PC-3 (cell line): Measurements from ENCODE around the gene DOCK1. TPM values are rescaled to one million over a fixed set of nuclear protein-coding genes. Genes with fewer than 3 reads are reported as not detected.

Experiments
- ATAC-seq: fragments of 200-7000 bp; cut with Tn5 transposase; 2 replicates; pipeline ENCODE4 v1.9.1; 2020; ENCODE audit warnings: mild to moderate bottlenecking, moderate library complexity
- BruUV-seq: library from RNA; stranded (reverse); fragments of 400-500 nt; replicated peaks from 2 replicates; lab custom pipeline; 2021; lab: Mats Ljungman, UMichigan
- CTCF ChIA-PET: fragments of 300-600 bp; sonication (Branson Sonifier 250); formaldehyde crosslinking; loops from one replicate; lab custom pipeline; 2022; ENCODE audit warnings: antibody characterized with exemption; lab: Charles Lee
- POLR2A ChIA-PET: fragments of 300-600 bp; sonication (Branson Sonifier 250); formaldehyde crosslinking; loops from one replicate; lab custom pipeline; 2022; ENCODE audit warnings: antibody characterized with exemption; ENCODE audit not compliant: unreplicated experiment; lab: Charles Lee
- DNase-seq: peaks from one replicate; pipeline ENCODE4 v3.0.0-alpha.2; 2015
- H2AFZ ChIP-seq: fragments of 300-600 bp; sonication (generic); 2 replicates; pipeline ENCODE4 v1.6.0; 2016; ENCODE audit warnings: antibody characterized with exemption, low read length
- H3F3A ChIP-seq: fragments of 300-600 bp; sonication (generic); one replicate; pipeline ENCODE4 v1.6.0; 2017; ENCODE audit warnings: antibody characterized with exemption, low read length, control low read depth, mild to moderate bottlenecking; ENCODE audit not compliant: unreplicated experiment
- H3K27ac ChIP-seq: fragments of 300-600 bp; sonication (generic); 2 replicates; pipeline ENCODE4 v1.5.1; 2016; ENCODE audit warnings: mild to moderate bottlenecking, low read length
- H3K27me3 ChIP-seq: fragments of 300-600 bp; sonication (generic); 2 replicates; pipeline ENCODE4 v1.6.1; 2016; ENCODE audit warnings: low read length, mixed read lengths
- H3K36me3 ChIP-seq: fragments of 300-600 bp; sonication (generic); 2 replicates; pipeline ENCODE4 v1.6.1; 2016; ENCODE audit warnings: low read depth, mixed run types, low read length, mixed read lengths
- H3K4me1 ChIP-seq: fragments of 300-600 bp; sonication (generic); 2 replicates; pipeline ENCODE4 v1.5.1; 2016; ENCODE audit warnings: low read length; ENCODE audit not compliant: insufficient read depth
- H3K4me2 ChIP-seq: fragments of 300-600 bp; sonication (generic); 2 replicates; pipeline ENCODE4 v1.6.0; 2016; ENCODE audit warnings: low read length
- H3K4me3 ChIP-seq: fragments of 300-600 bp; sonication (generic); 2 replicates; pipeline ENCODE4 v1.5.1; 2016; ENCODE audit warnings: mild to moderate bottlenecking, low read length, mixed read lengths
- H3K79me2 ChIP-seq: fragments of 300-600 bp; sonication (generic); 2 replicates; pipeline ENCODE4 v1.6.1; 2017; ENCODE audit warnings: low read length, mixed read lengths
- H3K9ac ChIP-seq: fragments of 300-600 bp; sonication (generic); 2 replicates; pipeline ENCODE4 v1.6.0; 2016; ENCODE audit warnings: mild to moderate bottlenecking, low read length
- H3K9me2 ChIP-seq: fragments of 300-600 bp; sonication (generic); replicated peaks from 2 replicates; pipeline ENCODE4 v1.6.1; 2016; ENCODE audit warnings: mixed run types, low read length, mixed read lengths
- H3K9me3 ChIP-seq: fragments of 300-600 bp; sonication (generic); 2 replicates; pipeline ENCODE4 v1.6.1; 2016; ENCODE audit warnings: low read length, mixed read lengths
- H4K20me1 ChIP-seq: fragments of 300-600 bp; sonication (generic); 2 replicates; pipeline ENCODE4 v1.6.1; 2016; ENCODE audit warnings: low read length, mixed read lengths
- EZH2 ChIP-seq: fragments of 300-600 bp; sonication (generic); IDR thresholded peaks from one replicate; pipeline ENCODE4 v1.6.1; 2017; ENCODE audit warnings: antibody characterized with exemption, mild to moderate bottlenecking, low read length; ENCODE audit not compliant: unreplicated experiment
- EZH2phosphoT487 ChIP-seq: fragments of 300-600 bp; sonication (generic); IDR thresholded peaks from 2 replicates; pipeline ENCODE4 v1.6.1; 2018; ENCODE audit warnings: mild to moderate bottlenecking, antibody characterized with exemption, low read length, borderline replicate concordance
- intact Hi-C: fragments of 100-400 bp; cut with micrococcal nuclease; formaldehyde crosslinking; loops from 2 replicates; pipeline ENCODE4 v1.9.0; 2023
- total RNA-seq: library from RNA; depleted of rRNA; stranded (reverse); fragments of >200 nt; gene quantifications from 2 replicates; pipeline ENCODE4 v1.2.3, GENCODE V29; 2014
- TF ChIP-seq, protein P1 (sequence below): fragments of 300-600 bp; sonication (generic); conservative IDR thresholded peaks from 2 replicates; pipeline ENCODE4 v1.5.1; 2017; ENCODE audit warnings: antibody characterized with exemption, low read depth, mild to moderate bottlenecking, low read length

The DOCK1 gene
- total RNA-seq, 1 experiment from 2014 or later, result 34.3 TPM

DNA sequence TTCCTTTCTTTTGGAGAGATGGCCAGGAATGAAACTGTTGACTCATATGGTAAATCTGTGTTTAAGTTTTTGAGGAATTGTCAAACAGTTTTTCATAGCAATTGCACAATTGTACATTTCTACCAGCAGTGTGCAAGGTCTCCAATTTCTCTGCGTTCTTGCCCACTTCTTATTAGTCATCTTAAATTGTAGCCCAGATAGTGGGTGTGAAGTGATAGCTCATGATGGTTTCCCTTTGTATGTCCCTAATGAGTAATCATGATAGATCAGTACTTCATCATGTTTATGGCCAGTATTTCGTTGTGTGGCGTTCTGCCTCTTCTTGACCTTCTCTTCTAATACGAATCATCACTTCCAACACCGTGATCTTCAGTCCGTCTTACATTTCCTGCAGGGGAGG lies 136.3 kb downstream of the DOCK1 start:
- H3K4me1 ChIP-seq, result peaks cover 15% of the 10 kb centered on the region
- no TSS peak for BruUV-seq
- intact Hi-C loops, result no loop called here

DNA sequence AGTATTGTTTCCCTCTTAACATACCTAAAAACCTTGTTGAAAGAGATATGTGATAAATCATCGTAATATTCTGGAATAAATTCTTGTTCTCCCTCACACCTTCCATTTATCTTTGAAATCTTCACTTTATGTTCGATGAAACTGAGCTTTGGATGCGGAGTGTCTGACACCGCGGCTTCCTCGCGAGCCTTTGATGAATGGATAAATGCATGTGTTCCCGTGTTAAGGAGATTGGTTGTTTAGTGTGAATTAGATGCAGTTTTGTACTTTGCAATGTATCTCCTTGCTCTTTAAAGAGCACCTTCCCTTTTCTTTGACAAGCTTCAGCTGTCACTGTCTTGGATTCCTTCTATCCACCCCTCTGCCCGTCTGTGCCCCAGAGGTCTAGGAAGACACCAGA lies 138.1 kb downstream of the DOCK1 start:
- ATAC-seq (no peak), DNase-seq (no peak)
- no peak overlapping the region for H3K9ac ChIP-seq
- no peak overlapping the region for H2AFZ ChIP-seq
- intact Hi-C loops, result no loop called here
- ChIA-PET CTCF (no interaction called here), POLR2A (no interaction called here)
- H3K27me3 ChIP-seq, result no peaks in the 10 kb centered on the region
- no peak overlapping the region for H3K4me2 ChIP-seq
- no peak overlapping the region for H3K4me3 ChIP-seq
- no peaks in the 10 kb centered on the region for H4K20me1 ChIP-seq
- H3K79me2 ChIP-seq, result no peaks in the 10 kb centered on the region
- no TSS peak for BruUV-seq
- no peak for TF ChIP-seq EZH2
- TF ChIP-seq, protein P1, sequence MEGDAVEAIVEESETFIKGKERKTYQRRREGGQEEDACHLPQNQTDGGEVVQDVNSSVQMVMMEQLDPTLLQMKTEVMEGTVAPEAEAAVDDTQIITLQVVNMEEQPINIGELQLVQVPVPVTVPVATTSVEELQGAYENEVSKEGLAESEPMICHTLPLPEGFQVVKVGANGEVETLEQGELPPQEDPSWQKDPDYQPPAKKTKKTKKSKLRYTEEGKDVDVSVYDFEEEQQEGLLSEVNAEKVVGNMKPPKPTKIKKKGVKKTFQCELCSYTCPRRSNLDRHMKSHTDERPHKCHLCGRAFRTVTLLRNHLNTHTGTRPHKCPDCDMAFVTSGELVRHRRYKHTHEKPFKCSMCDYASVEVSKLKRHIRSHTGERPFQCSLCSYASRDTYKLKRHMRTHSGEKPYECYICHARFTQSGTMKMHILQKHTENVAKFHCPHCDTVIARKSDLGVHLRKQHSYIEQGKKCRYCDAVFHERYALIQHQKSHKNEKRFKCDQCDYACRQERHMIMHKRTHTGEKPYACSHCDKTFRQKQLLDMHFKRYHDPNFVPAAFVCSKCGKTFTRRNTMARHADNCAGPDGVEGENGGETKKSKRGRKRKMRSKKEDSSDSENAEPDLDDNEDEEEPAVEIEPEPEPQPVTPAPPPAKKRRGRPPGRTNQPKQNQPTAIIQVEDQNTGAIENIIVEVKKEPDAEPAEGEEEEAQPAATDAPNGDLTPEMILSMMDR, result no peak
- TF ChIP-seq EZH2phosphoT487, result no peak
- H3K9me2 ChIP-seq, result no peaks in the 10 kb centered on the region
- H3K27ac ChIP-seq, result no peak overlapping the region
- no peaks in the 10 kb centered on the region for H3K9me3 ChIP-seq
- no peaks in the 10 kb centered on the region for H3F3A ChIP-seq
- H3K4me1 ChIP-seq, result peaks cover 15% of the 10 kb centered on the region
- H3K36me3 ChIP-seq, result peaks cover 19% of the 10 kb centered on the region

More for the DNA sequence above, 136.3 kb downstream of the DOCK1 start:
- ATAC-seq (peak; percentile 71), DNase-seq (peak; percentile 76)
- H2AFZ ChIP-seq, result no peak overlapping the region
- H3K4me3 ChIP-seq, result no peak overlapping the region
- no peak for TF ChIP-seq EZH2phosphoT487
- no peak for TF ChIP-seq EZH2
- TF ChIP-seq, protein P1, result no peak
- no peaks in the 10 kb centered on the region for H3K27me3 ChIP-seq
- H3K9me2 ChIP-seq, result no peaks in the 10 kb centered on the region
- H3K4me2 ChIP-seq, result no peak overlapping the region
- H3K9me3 ChIP-seq, result no peaks in the 10 kb centered on the region
- CTCF ChIA-PET, result no interaction called here
- H3K9ac ChIP-seq, result no peak overlapping the region
- no peaks in the 10 kb centered on the region for H3F3A ChIP-seq
- peak overlapping the region; percentile 61 for H3K27ac ChIP-seq
- H3K79me2 ChIP-seq, result no peaks in the 10 kb centered on the region
- peaks cover 19% of the 10 kb centered on the region for H3K36me3 ChIP-seq
- no peaks in the 10 kb centered on the region for H4K20me1 ChIP-seq
- POLR2A ChIA-PET, result no interaction called here

DNA sequence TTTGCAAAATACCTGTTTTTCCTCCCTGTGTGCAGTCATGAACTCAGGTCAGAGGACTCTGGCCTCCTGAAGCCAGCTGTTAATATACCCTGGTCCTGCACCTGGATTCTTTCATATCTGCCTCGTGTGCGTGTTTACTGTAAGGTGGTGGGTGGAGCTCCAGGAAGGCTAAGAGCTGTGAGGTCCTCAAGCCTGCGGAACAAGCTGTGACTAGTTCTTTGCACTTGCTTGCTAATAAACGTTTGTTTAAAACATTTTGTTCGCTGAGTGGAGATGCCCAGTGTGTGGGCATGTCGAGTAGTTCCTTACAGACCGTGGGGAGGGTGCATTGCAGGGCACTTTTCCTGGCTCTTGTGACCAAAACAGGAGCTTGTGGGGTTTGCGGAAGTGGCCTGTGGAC lies 139.0 kb downstream of the DOCK1 start:
- Histone ChIP-seq H3K27ac (no peak overlapping the region), H3K4me2 (no peak overlapping the region), H3K9me3 (no peaks in the 10 kb centered on the region), H3K4me3 (no peak overlapping the region), H3K27me3 (no peaks in the 10 kb centered on the region), H3K9ac (no peak overlapping the region), H4K20me1 (no peaks in the 10 kb centered on the region), H3K4me1 (peaks cover 15% of the 10 kb centered on the region), H3K79me2 (no peaks in the 10 kb centered on the region), H3K9me2 (no peaks in the 10 kb centered on the region), H3K36me3 (peaks cover 19% of the 10 kb centered on the region), H3F3A (no peaks in the 10 kb centered on the region), H2AFZ (no peak overlapping the region)
- BruUV-seq, result no TSS peak
- intact Hi-C loops, result no loop called here
- POLR2A ChIA-PET, result no interaction called here
- CTCF ChIA-PET, result no interaction called here
- ATAC-seq (no peak), DNase-seq (no peak)
- TF ChIP-seq EZH2phosphoT487, result no peak
- no peak for TF ChIP-seq EZH2
- TF ChIP-seq, protein P1, result no peak
